ENCODE results near the gene NR2C2. TPM values are rescaled to one million over a fixed set of nuclear protein-coding genes. Genes with fewer than 3 reads are reported as not detected.

Gene NR2C2
- total RNA-seq, 2 donors from 2014 or later = 54.4 to 60.8 TPM

- Histone ChIP-seq H3K4me3 (ENCODE audit: low read length) (no peak overlapping the region), H3K36me3 (ENCODE audit: control insufficient read depth, insufficient read depth, low read length) (peaks cover 51% of the 10 kb centered on the region), H3K9me3 (ENCODE audit: control insufficient read depth, low read length) (no peaks in the 10 kb centered on the region), H3K9ac (ENCODE audit: extremely low read depth, low read length, poor library complexity, severe bottlenecking) (no peak overlapping the region), H3K4me1 (ENCODE audit: control insufficient read depth, insufficient read depth, low read length) (no peaks in the 10 kb centered on the region), H3K27me3 (ENCODE audit: control insufficient read depth, insufficient read depth, low read length, poor library complexity, severe bottlenecking) (no peaks in the 10 kb centered on the region), H3K27ac (ENCODE audit: low read depth, low read length) (no peak overlapping the region)
- H3K36me3 Mint-ChIP-seq (ENCODE audit: low read depth) = peaks cover 60% of the 10 kb centered on the region
- H3K9me3 Mint-ChIP-seq = no peaks in the 10 kb centered on the region
- no peak overlapping the region for H3K27ac Mint-ChIP-seq
- H3K27me3 Mint-ChIP-seq (ENCODE audit: insufficient read depth) = no peaks in the 10 kb centered on the region
- no peak for DNase-seq
- H3K4me1 Mint-ChIP-seq = peaks cover 9% of the 10 kb centered on the region
- 90 to 93% methylated on average over 3 to 4 of the region's 4 CpGs for WGBS, 2 experiments (ENCODE audit: insufficient coverage in 1 of 2, insufficient read length in 1 of 2)
- H3K4me3 Mint-ChIP-seq = no peak overlapping the region
- no peak for TF ChIP-seq CTCF (conservative IDR thresholded peaks at IDR 0.05)
Measured at GRCh38 chr3:15007681-15008141, 60.3 kb downstream of the NR2C2 start.

GRCh38 chr3:15009167-15009566 lies 61.8 kb downstream of the NR2C2 start:
- no peaks in the 10 kb centered on the region for H3K4me1 Mint-ChIP-seq
- Histone ChIP-seq H3K27ac (ENCODE audit: low read depth, low read length) (no peak overlapping the region), H3K4me3 (ENCODE audit: low read length) (no peak overlapping the region), H3K4me1 (ENCODE audit: control insufficient read depth, insufficient read depth, low read length) (no peaks in the 10 kb centered on the region), H3K9ac (ENCODE audit: extremely low read depth, low read length, poor library complexity, severe bottlenecking) (no peak overlapping the region), H3K36me3 (ENCODE audit: control insufficient read depth, insufficient read depth, low read length) (peaks cover 56% of the 10 kb centered on the region), H3K9me3 (ENCODE audit: control insufficient read depth, low read length) (no peaks in the 10 kb centered on the region), H3K27me3 (ENCODE audit: control insufficient read depth, insufficient read depth, low read length, poor library complexity, severe bottlenecking) (no peaks in the 10 kb centered on the region)
- no peaks in the 10 kb centered on the region for H3K27me3 Mint-ChIP-seq (ENCODE audit: insufficient read depth)
- WGBS, 2 experiments (ENCODE audit: insufficient coverage in 1 of 2, insufficient read length in 1 of 2) = 93 to 95% methylated on average over 5 of the region's 5 CpGs
- H3K4me3 Mint-ChIP-seq = no peak overlapping the region
- H3K9me3 Mint-ChIP-seq = no peaks in the 10 kb centered on the region
- peaks cover 64% of the 10 kb centered on the region for H3K36me3 Mint-ChIP-seq (ENCODE audit: low read depth)
- no peak for DNase-seq
- no peak for TF ChIP-seq CTCF (conservative IDR thresholded peaks at IDR 0.05)
- H3K27ac Mint-ChIP-seq = no peak overlapping the region

- DNase-seq = no peak
- Mint-ChIP-seq H3K27me3 (ENCODE audit: insufficient read depth) (no peaks in the 10 kb centered on the region), H3K4me1 (no peaks in the 10 kb centered on the region), H3K27ac (no peak overlapping the region), H3K36me3 (ENCODE audit: low read depth) (peaks cover 68% of the 10 kb centered on the region), H3K9me3 (no peaks in the 10 kb centered on the region), H3K4me3 (no peak overlapping the region)
- no peak overlapping the region for H3K9ac ChIP-seq (ENCODE audit: extremely low read depth, low read length, poor library complexity, severe bottlenecking)
- no peak overlapping the region for H3K4me3 ChIP-seq (ENCODE audit: low read length)
- no peaks in the 10 kb centered on the region for H3K4me1 ChIP-seq (ENCODE audit: control insufficient read depth, insufficient read depth, low read length)
- H3K27ac ChIP-seq (ENCODE audit: low read depth, low read length) = no peak overlapping the region
- peaks cover 56% of the 10 kb centered on the region for H3K36me3 ChIP-seq (ENCODE audit: control insufficient read depth, insufficient read depth, low read length)
- TF ChIP-seq CTCF (conservative IDR thresholded peaks at IDR 0.05) = no peak
- whole genome bisulfite sequencing, 2 experiments (ENCODE audit: insufficient coverage in 1 of 2, insufficient read length in 1 of 2) = 100% methylated on average over 1 of the region's 1 CpG; no CpG with 5 or more reads in 1 of the 2 experiments
- H3K9me3 ChIP-seq (ENCODE audit: control insufficient read depth, low read length) = no peaks in the 10 kb centered on the region
- H3K27me3 ChIP-seq (ENCODE audit: control insufficient read depth, insufficient read depth, low read length, poor library complexity, severe bottlenecking) = no peaks in the 10 kb centered on the region
Measured at GRCh38 chr3:15010664-15011063, 63.3 kb downstream of the NR2C2 start.

All from endodermal cell (in vitro differentiated cells).